B cell (primary cell): ENCODE results near the gene IFITM1. TPM values are rescaled to one million over a fixed set of nuclear protein-coding genes. Genes with fewer than 3 reads are reported as not detected.

Experiments used
- ATAC-seq: fragments of 200-7000 bp; cut with Tn5 transposase; one replicate; pipeline ENCODE4 v1.10.0; 2021; ENCODE audit warnings: low read depth, mild to moderate bottlenecking, moderate number of reproducible peaks, moderate library complexity
- CTCF ChIA-PET: fragments of 350-600 bp; sonication (Branson Sonifier 250); formaldehyde crosslinking; loops from one replicate; lab custom pipeline; 2021; ENCODE audit warnings: antibody characterized with exemption, inconsistent platforms; lab: Charles Lee
- POLR2A ChIA-PET: fragments of 350-600 bp; sonication (Branson Sonifier 250); formaldehyde crosslinking; loops from one replicate; lab custom pipeline; 2021; ENCODE audit warnings: antibody characterized with exemption; lab: Charles Lee
- DNase-seq: peaks from one replicate; pipeline ENCODE4 v3.0.0; 2013
- H2AFZ ChIP-seq: 2 replicates; pipeline ENCODE4 v1.6.1; 2012; ENCODE audit warnings: mild to moderate bottlenecking, low read depth, low read length; ENCODE audit not compliant: insufficient read depth, poor library complexity, severe bottlenecking
- H3K27ac ChIP-seq, 2 donors: 1 replicate in 1 of 2; 2 replicates in 1 of 2; pipeline ENCODE4 v1.5.1; 2012 to 2013; ENCODE audit warnings: low read length in 2 of 2, mild to moderate bottlenecking in 2 of 2, moderate library complexity in 1 of 2
- H3K27me3 ChIP-seq, 4 experiments: fragments of 200-600 bp in 1 of 4; sonication (generic) in 1 of 4; replicated peaks in 1 of 4; 1 replicate in 2 of 4; 2 replicates in 2 of 4; pipeline versions ENCODE4 v1.6.1 to v1.7.0; 2013 to 2016; ENCODE audit warnings: low read length in 3 of 4, mild to moderate bottlenecking in 2 of 4, mixed read lengths in 1 of 4, moderate library complexity in 1 of 4; ENCODE audit not compliant: insufficient read depth in 4 of 4, control insufficient read depth in 3 of 4; ENCODE audit errors: control extremely low read depth in 1 of 4
- H3K36me3 ChIP-seq, 2 experiments: replicated peaks in 1 of 2; 1 replicate in 1 of 2; 2 replicates in 1 of 2; pipeline versions ENCODE4 v1.6.1 to v1.7.1; 2013; ENCODE audit warnings: low read length in 1 of 2; ENCODE audit not compliant: insufficient read depth in 2 of 2, control insufficient read depth in 1 of 2; ENCODE audit errors: control extremely low read depth in 1 of 2, extremely low read depth in 1 of 2
- H3K4me1 ChIP-seq, 2 donors: fragments of 200-600 bp in 1 of 2; sonication (generic) in 1 of 2; 1 replicate in 1 of 2; 2 replicates in 1 of 2; pipeline versions ENCODE4 v1.5.1 to v1.6.1; 2013 to 2017; ENCODE audit warnings: low read length in 2 of 2; ENCODE audit not compliant: control insufficient read depth in 2 of 2, insufficient read depth in 2 of 2
- H3K4me2 ChIP-seq: replicated peaks from 2 replicates; pipeline ENCODE3; 2012; ENCODE audit warnings: mild to moderate bottlenecking, low read depth, low read length; ENCODE audit not compliant: poor library complexity, severe bottlenecking
- H3K4me3 ChIP-seq, 5 experiments: fragments of 200-600 bp in 1 of 5; sonication (generic) in 1 of 5; 1 replicate in 3 of 5; 2 replicates in 2 of 5; pipeline versions ENCODE4 v1.5.1 to v1.7.0; 2011 to 2016; ENCODE audit warnings: low read length in 4 of 5, mild to moderate bottlenecking in 4 of 5, low read depth in 2 of 5, control low read depth in 1 of 5, moderate library complexity in 1 of 5; ENCODE audit not compliant: insufficient read depth in 1 of 5; ENCODE audit errors: control extremely low read depth in 1 of 5, extremely low read depth in 1 of 5
- H3K79me2 ChIP-seq: fragments of 200-600 bp; sonication (generic); one replicate; pipeline ENCODE4 v1.6.0; 2016; ENCODE audit warnings: low read length; ENCODE audit not compliant: control insufficient read depth, insufficient read depth
- H3K9ac ChIP-seq: fragments of 200-600 bp; sonication (generic); 2 replicates; pipeline ENCODE4 v1.6.1; 2017; ENCODE audit warnings: mild to moderate bottlenecking, low read length, moderate library complexity
- H3K9me3 ChIP-seq, 3 donors: one replicate each; pipeline versions ENCODE4 v1.6.1 to v1.7.1; 2013; ENCODE audit warnings: low read length in 2 of 3; ENCODE audit not compliant: control insufficient read depth in 2 of 3, insufficient read depth in 1 of 3; ENCODE audit errors: control extremely low read depth in 1 of 3
- H4K20me1 ChIP-seq: 2 replicates; pipeline ENCODE4 v1.6.0; 2012; ENCODE audit warnings: mild to moderate bottlenecking, low read length; ENCODE audit not compliant: insufficient read depth, control insufficient read depth, poor library complexity, severe bottlenecking
- H3K27ac Mint-ChIP-seq: one replicate; pipeline ENCODE4 v1.8.0; 2021; ENCODE audit warnings: mixed read lengths
- H3K27me3 Mint-ChIP-seq: one replicate; pipeline ENCODE4 v1.8.0; 2021; ENCODE audit warnings: mixed read lengths
- H3K4me1 Mint-ChIP-seq: one replicate; pipeline ENCODE4 v1.8.0; 2021; ENCODE audit warnings: mixed read lengths
- H3K4me3 Mint-ChIP-seq: one replicate; pipeline ENCODE4 v1.8.0; 2021; ENCODE audit warnings: mixed read lengths
- H3K9me3 Mint-ChIP-seq: one replicate; pipeline ENCODE4 v1.8.0; 2022; ENCODE audit warnings: mixed read lengths; ENCODE audit not compliant: insufficient read depth
- EZH2 ChIP-seq: IDR thresholded peaks from 2 replicates; pipeline ENCODE4 v1.6.1; 2012; ENCODE audit warnings: borderline replicate concordance, low read depth, mild to moderate bottlenecking, moderate library complexity, low read length; ENCODE audit not compliant: insufficient read depth, poor library complexity, severe bottlenecking
- WGBS: methylation state at CpG from one replicate; pipeline ENCODE4 v1.1.5; 2013; ENCODE audit warnings: missing lambda C conversion rate; ENCODE audit not compliant: insufficient coverage; 5-methylcytosine and 5-hydroxymethylcytosine counted together
- intact Hi-C: fragments of 100-400 bp; cut with micrococcal nuclease; formaldehyde crosslinking; loops from one replicate; pipeline ENCODE4 v1.10.0; 2022
- polyA plus RNA-seq: library from polyadenylated mRNA; depleted of rRNA; stranded (reverse); fragments of >200 nt; gene quantifications from 2 replicates; pipeline ENCODE4 v1.2.3, GENCODE V29; 2012
- total RNA-seq, 2 donors: library from RNA; stranded (reverse); fragments of 120-200 nt in 1 of 2; gene quantifications; 1 replicate in 1 of 2; 2 replicates in 1 of 2; pipeline versions ENCODE4 v1.2.3 to v1.2.4, GENCODE V29; 2013 to 2022
- TF ChIP-seq, protein P1 (sequence below): fragments of 200-600 bp; IDR thresholded peaks from one replicate; pipeline ENCODE4 v1.8.0; 2022; ENCODE audit warnings: antibody characterized with exemption, mild to moderate bottlenecking

IFITM1 gene
- total and polyA plus RNA-seq, 2 donors (not counting 1 experiment from before 2014, with no cell fraction given): 19.5 to 83.7 TPM

DNA sequence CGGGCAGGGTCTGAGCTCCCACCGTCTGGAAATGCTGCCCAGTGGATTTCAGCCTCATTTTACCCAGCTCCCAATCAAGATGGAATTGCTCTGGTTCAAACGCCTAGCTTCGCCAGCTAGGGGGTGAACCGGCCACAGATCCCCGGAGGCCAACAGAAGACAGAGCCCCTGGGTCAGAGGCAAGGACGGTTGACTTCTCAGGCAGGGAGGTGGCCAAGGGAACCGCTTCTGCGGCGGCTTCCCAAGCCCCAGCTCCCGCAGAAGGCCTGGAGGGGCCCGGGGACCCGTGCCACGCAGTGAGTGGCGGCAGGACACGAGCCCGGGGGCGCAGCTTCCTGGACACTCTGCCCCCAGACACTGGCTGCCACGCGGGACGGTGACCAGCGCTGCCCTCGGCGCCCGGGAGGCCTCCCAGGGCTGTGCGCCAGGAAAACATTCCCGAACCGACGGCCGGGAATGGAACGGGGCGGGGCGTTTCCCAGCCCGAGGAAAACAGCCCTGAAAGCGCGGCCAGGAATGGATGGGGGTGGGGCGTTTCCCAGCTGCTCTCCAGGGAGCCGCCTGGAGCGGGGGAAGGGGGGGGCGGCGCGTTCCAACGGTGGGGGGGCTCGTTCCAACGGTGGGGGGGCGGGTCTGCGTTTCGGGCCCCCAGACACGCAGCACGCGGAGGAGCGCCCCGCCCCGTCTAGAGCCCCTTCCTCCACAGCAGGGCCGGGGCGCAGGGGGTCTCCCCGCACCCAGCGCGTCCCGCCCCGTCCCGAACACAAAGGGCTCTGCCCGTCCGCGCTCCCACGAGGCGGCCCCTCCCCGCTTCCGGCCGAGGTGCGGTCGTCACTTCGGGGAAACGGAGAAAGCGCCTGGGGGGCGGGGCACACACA is 42.0 kb downstream of the IFITM1 start:
- H3K27me3 ChIP-seq: no peaks in the 10 kb centered on the region
- ChIA-PET CTCF (interaction anchor here (0.8 to 5.3 kb wide), 17 partner anchors 11 to 149 kb away, joined by 3 to 82 read pairs (median 5); partner anchors contain the start of genes BET1L, IFITM2 and RIC8A), POLR2A (interaction anchor here (0.6 to 2.5 kb wide), 12 partner anchors 29 to 151 kb away, joined by 3 to 12 read pairs (median 5); partner anchors contain the start of genes BET1L, RIC8A and RNH1)
- no peak for TF ChIP-seq EZH2
- TF ChIP-seq, protein P1, sequence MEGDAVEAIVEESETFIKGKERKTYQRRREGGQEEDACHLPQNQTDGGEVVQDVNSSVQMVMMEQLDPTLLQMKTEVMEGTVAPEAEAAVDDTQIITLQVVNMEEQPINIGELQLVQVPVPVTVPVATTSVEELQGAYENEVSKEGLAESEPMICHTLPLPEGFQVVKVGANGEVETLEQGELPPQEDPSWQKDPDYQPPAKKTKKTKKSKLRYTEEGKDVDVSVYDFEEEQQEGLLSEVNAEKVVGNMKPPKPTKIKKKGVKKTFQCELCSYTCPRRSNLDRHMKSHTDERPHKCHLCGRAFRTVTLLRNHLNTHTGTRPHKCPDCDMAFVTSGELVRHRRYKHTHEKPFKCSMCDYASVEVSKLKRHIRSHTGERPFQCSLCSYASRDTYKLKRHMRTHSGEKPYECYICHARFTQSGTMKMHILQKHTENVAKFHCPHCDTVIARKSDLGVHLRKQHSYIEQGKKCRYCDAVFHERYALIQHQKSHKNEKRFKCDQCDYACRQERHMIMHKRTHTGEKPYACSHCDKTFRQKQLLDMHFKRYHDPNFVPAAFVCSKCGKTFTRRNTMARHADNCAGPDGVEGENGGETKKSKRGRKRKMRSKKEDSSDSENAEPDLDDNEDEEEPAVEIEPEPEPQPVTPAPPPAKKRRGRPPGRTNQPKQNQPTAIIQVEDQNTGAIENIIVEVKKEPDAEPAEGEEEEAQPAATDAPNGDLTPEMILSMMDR: no peak
- no peaks in the 10 kb centered on the region for H3K79me2 ChIP-seq
- H3K4me3 Mint-ChIP-seq: peak overlapping the region; percentile 88
- peaks cover 0 to 7% (median 0%) of the 10 kb centered on the region in 3 donors for H3K9me3 ChIP-seq
- H3K27ac ChIP-seq: peak overlapping the region; percentile 81 to 85
- peak overlapping the region; percentile 85 for H3K4me2 ChIP-seq
- peak overlapping the region in 4 of 5 experiments; percentile 41 to 53 (median 43) for H3K4me3 ChIP-seq
- H4K20me1 ChIP-seq: no peaks in the 10 kb centered on the region
- DNase-seq (peak; percentile 85), ATAC-seq (peak; percentile 56)
- peaks cover 13 to 20% of the 10 kb centered on the region in 2 donors for H3K4me1 ChIP-seq
- H2AFZ ChIP-seq: peak overlapping the region; percentile 50
- no peaks in the 10 kb centered on the region for H3K36me3 ChIP-seq
- peaks cover 18% of the 10 kb centered on the region for H3K4me1 Mint-ChIP-seq
- H3K9ac ChIP-seq: peak overlapping the region; percentile 42
- H3K27ac Mint-ChIP-seq: peak overlapping the region; percentile 90
- intact Hi-C loops: loop anchor here (1.0 to 2.0 kb wide), 4 partner anchors 51 to 149 kb away; partner anchors contain the start of genes BET1L and RIC8A
- 7% methylated on average over 52 of the region's 76 CpGs for WGBS
- no peaks in the 10 kb centered on the region for H3K27me3 Mint-ChIP-seq
- H3K9me3 Mint-ChIP-seq: no peaks in the 10 kb centered on the region
